ENCODE data around the gene PODXL.

Gene PODXL

GRCh38 chr7:131489196-131489595, 67.2 kb downstream of the PODXL start:
- DNase-seq (ENCODE audit: extremely low spot score): no peak
- ChIA-PET POLR2A (no interaction called here), CTCF (no interaction called here)
- TF ChIP-seq, protein P1, sequence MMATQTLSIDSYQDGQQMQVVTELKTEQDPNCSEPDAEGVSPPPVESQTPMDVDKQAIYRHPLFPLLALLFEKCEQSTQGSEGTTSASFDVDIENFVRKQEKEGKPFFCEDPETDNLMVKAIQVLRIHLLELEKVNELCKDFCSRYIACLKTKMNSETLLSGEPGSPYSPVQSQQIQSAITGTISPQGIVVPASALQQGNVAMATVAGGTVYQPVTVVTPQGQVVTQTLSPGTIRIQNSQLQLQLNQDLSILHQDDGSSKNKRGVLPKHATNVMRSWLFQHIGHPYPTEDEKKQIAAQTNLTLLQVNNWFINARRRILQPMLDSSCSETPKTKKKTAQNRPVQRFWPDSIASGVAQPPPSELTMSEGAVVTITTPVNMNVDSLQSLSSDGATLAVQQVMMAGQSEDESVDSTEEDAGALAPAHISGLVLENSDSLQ (IDR thresholded peaks at IDR 0.05): no peak
- TF ChIP-seq HDGF (IDR thresholded peaks at IDR 0.05; ENCODE audit: borderline replicate concordance): no peak
- TF ChIP-seq NFRKB (IDR thresholded peaks at IDR 0.05): no peak
- TF ChIP-seq ELF4 (IDR thresholded peaks at IDR 0.05): no peak
- no peak for TF ChIP-seq ZNF384 (IDR thresholded peaks at IDR 0.05)
- no peak for TF ChIP-seq TARDBP (IDR thresholded peaks at IDR 0.05)
- no peak for TF ChIP-seq ARNT (IDR thresholded peaks at IDR 0.05)
- no peak for TF ChIP-seq SP1 (IDR thresholded peaks at IDR 0.05)
- no peak for TF ChIP-seq CTBP1 (IDR thresholded peaks at IDR 0.05; ENCODE audit: borderline replicate concordance)
- TF ChIP-seq FOXK2 (IDR thresholded peaks at IDR 0.05): no peak
- TF ChIP-seq LEF1 (IDR thresholded peaks at IDR 0.05; ENCODE audit: borderline replicate concordance): no peak
- no peak for TF ChIP-seq L3MBTL2 (conservative IDR thresholded peaks at IDR 0.05)

DNA sequence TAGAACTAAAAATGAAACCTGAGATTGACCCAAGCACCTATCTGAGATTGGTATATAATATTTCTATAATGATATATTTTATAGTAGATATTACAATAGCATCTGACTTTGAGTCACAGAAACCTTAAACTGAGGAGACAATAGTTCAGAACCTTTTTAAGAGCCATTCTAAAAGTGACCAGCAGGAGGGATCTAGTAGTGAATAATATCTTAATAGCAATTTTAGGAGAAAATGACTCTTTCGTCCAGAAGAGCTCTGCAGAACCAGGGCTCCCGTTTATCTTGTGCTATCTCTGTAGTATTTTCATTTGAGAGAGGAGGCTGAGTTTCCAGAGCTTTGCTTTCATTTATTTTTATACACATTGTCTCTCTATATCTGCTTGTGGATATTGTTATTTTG, 68.1 kb downstream of the PODXL start:
- TF ChIP-seq ARNT (IDR thresholded peaks at IDR 0.05): no peak
- TF ChIP-seq SP1 (IDR thresholded peaks at IDR 0.05): no peak
- TF ChIP-seq HDGF (IDR thresholded peaks at IDR 0.05; ENCODE audit: borderline replicate concordance): no peak
- no peak for TF ChIP-seq SUZ12 (IDR thresholded peaks at IDR 0.05)
- TF ChIP-seq CTBP1 (IDR thresholded peaks at IDR 0.05; ENCODE audit: borderline replicate concordance): no peak
- TF ChIP-seq LEF1 (IDR thresholded peaks at IDR 0.05; ENCODE audit: borderline replicate concordance): no peak
- no peak for TF ChIP-seq ELF4 (IDR thresholded peaks at IDR 0.05)
- no peak for TF ChIP-seq TARDBP (IDR thresholded peaks at IDR 0.05)
- no peak for TF ChIP-seq BHLHE40 (IDR thresholded peaks at IDR 0.05; ENCODE audit: borderline replicate concordance)
- no peak for TF ChIP-seq NFRKB (IDR thresholded peaks at IDR 0.05)
- no peak for TF ChIP-seq FOXM1 (IDR thresholded peaks at IDR 0.05; ENCODE audit: borderline replicate concordance)
- no peak for TF ChIP-seq FOXK2 (IDR thresholded peaks at IDR 0.05)
- TF ChIP-seq FOXA1 (IDR thresholded peaks at IDR 0.05): no peak
- no peak for DNase-seq (ENCODE audit: extremely low spot score)
- CTCF ChIA-PET: no interaction called here
- POLR2A ChIA-PET: no interaction called here

DNA sequence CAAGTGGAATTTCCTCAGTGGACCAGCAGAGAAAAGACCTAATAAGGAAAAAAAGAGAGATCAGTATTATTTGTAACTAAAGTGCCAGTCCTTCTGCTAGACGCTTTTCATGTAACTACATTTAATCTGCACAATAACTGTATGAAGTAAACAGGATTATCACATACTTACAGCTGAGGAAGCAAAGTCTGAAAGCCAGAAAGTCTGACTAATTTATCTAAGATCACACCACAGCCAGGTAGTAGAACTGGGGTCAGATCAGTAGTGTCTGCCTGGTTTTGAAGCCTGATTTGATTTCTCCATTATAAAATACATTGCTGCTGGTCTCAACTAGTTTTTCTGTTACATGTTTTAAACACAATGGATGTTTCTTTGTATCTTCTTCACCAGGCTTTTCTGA, 69.2 kb downstream of the PODXL start:
- no peak for DNase-seq (ENCODE audit: extremely low spot score)
- ChIA-PET CTCF (no interaction called here), POLR2A (no interaction called here)
- TF ChIP-seq ZNF384 (IDR thresholded peaks at IDR 0.05): no peak
- TF ChIP-seq ARNT (IDR thresholded peaks at IDR 0.05): no peak
- no peak for TF ChIP-seq ELF4 (IDR thresholded peaks at IDR 0.05)
- no peak for TF ChIP-seq TARDBP (IDR thresholded peaks at IDR 0.05)
- TF ChIP-seq BHLHE40 (IDR thresholded peaks at IDR 0.05; ENCODE audit: borderline replicate concordance): no peak
- no peak for TF ChIP-seq FOXM1 (IDR thresholded peaks at IDR 0.05; ENCODE audit: borderline replicate concordance)
- no peak for TF ChIP-seq NFRKB (IDR thresholded peaks at IDR 0.05)
- TF ChIP-seq HDGF (IDR thresholded peaks at IDR 0.05; ENCODE audit: borderline replicate concordance): no peak
- TF ChIP-seq FOXA1 (IDR thresholded peaks at IDR 0.05): no peak
- no peak for TF ChIP-seq FOXK2 (IDR thresholded peaks at IDR 0.05)
- no peak for TF ChIP-seq SP1 (IDR thresholded peaks at IDR 0.05)
- TF ChIP-seq, protein P1 (IDR thresholded peaks at IDR 0.05): no peak
- no peak for TF ChIP-seq CTBP1 (IDR thresholded peaks at IDR 0.05; ENCODE audit: borderline replicate concordance)
- no peak for TF ChIP-seq L3MBTL2 (conservative IDR thresholded peaks at IDR 0.05)
- no peak for TF ChIP-seq LEF1 (IDR thresholded peaks at IDR 0.05; ENCODE audit: borderline replicate concordance)
- no peak for TF ChIP-seq SUZ12 (IDR thresholded peaks at IDR 0.05)

DNA sequence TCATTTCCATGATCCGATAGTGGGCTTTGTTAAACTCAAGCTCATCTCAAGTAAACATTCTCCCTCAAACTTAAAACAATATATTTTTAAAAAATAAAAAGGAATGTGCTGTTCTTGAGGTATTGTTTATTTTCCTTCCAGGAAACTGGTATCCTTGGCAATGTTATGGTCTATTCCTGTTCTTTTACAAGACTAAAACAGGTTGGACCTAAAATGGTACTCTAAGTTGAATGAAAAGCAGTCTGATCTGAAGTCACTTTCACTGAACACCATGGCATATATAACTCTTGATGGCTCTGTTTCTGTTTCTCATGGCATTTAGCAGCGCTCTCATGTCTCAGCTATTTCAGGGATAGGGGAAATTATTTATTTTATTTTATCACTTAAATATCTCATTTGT, 70.1 kb downstream of the PODXL start:
- TF ChIP-seq LEF1 (IDR thresholded peaks at IDR 0.05; ENCODE audit: borderline replicate concordance) (no peak), NFRKB (IDR thresholded peaks at IDR 0.05) (no peak), SUZ12 (IDR thresholded peaks at IDR 0.05) (no peak), ARNT (IDR thresholded peaks at IDR 0.05) (no peak), FOXA1 (IDR thresholded peaks at IDR 0.05) (no peak), CTBP1 (IDR thresholded peaks at IDR 0.05; ENCODE audit: borderline replicate concordance) (no peak), HDGF (IDR thresholded peaks at IDR 0.05; ENCODE audit: borderline replicate concordance) (no peak)
- TF ChIP-seq, protein P1 (IDR thresholded peaks at IDR 0.05): no peak
- ChIA-PET POLR2A (no interaction called here), CTCF (interaction anchor here (0.7 kb wide), 1 partner anchor 18 kb away, joined by 11 read pairs; no protein-coding TSS in a partner anchor)
- no peak for DNase-seq (ENCODE audit: extremely low spot score)

DNA sequence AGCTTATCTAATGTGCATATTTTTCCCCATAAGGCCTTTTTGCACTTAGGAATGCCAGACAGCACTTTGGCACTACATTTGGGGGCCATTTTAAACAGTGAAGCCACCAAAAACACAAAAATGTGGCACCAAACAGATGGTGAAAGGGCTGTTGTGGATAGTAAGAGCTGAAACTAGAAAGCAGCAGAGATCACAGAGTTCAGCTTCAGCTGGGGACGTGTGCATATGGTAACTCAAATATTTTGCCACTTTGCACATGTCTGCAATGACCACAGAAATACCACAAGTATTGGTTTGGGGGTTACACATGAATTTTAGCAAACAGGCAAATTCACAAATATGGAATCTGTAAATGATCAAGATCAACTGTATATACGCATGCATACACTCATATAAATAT, 72.8 kb downstream of the PODXL start:
- TF ChIP-seq ELF4 (IDR thresholded peaks at IDR 0.05): no peak
- no peak for TF ChIP-seq TARDBP (IDR thresholded peaks at IDR 0.05)
- no peak for TF ChIP-seq LEF1 (IDR thresholded peaks at IDR 0.05; ENCODE audit: borderline replicate concordance)
- no peak for TF ChIP-seq ARNT (IDR thresholded peaks at IDR 0.05)
- no peak for TF ChIP-seq BHLHE40 (IDR thresholded peaks at IDR 0.05; ENCODE audit: borderline replicate concordance)
- no peak for TF ChIP-seq CTBP1 (IDR thresholded peaks at IDR 0.05; ENCODE audit: borderline replicate concordance)
- TF ChIP-seq, protein P1 (IDR thresholded peaks at IDR 0.05): no peak
- TF ChIP-seq NFRKB (IDR thresholded peaks at IDR 0.05): no peak
- TF ChIP-seq HDGF (IDR thresholded peaks at IDR 0.05; ENCODE audit: borderline replicate concordance): no peak
- TF ChIP-seq FOXK2 (IDR thresholded peaks at IDR 0.05): no peak
- POLR2A ChIA-PET: no interaction called here
- CTCF ChIA-PET: no interaction called here
- DNase-seq (ENCODE audit: extremely low spot score): no peak

DNA sequence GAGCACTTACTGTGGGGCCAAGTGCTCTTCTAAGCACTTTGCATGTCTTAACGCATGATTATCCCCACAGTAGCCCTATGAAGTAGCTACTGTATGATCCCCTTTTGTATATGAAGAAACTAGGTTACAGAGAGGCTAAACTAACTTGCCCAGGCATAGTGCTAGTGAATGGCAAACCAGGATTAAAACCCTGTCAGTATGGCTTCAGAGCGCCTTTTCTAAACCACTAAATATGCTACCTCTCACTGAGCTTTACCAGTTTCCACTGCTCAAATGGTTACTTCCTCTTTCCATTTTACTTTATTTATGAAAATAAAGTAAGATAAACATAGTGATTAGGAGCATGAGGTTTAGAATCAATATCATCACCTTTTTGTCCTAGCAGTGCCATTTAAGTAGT, 73.6 kb downstream of the PODXL start:
- ChIA-PET POLR2A (no interaction called here), CTCF (no interaction called here)

More for the DNA sequence above, 73.6 kb downstream of the PODXL start:
- DNase-seq (ENCODE audit: extremely low spot score): no peak
- TF ChIP-seq L3MBTL2 (conservative IDR thresholded peaks at IDR 0.05) (no peak), NFRKB (IDR thresholded peaks at IDR 0.05) (no peak), SP1 (IDR thresholded peaks at IDR 0.05) (no peak), FOXA1 (IDR thresholded peaks at IDR 0.05) (no peak), LEF1 (IDR thresholded peaks at IDR 0.05; ENCODE audit: borderline replicate concordance) (no peak)
